ENCODE results near the gene TMED1.

DNA sequence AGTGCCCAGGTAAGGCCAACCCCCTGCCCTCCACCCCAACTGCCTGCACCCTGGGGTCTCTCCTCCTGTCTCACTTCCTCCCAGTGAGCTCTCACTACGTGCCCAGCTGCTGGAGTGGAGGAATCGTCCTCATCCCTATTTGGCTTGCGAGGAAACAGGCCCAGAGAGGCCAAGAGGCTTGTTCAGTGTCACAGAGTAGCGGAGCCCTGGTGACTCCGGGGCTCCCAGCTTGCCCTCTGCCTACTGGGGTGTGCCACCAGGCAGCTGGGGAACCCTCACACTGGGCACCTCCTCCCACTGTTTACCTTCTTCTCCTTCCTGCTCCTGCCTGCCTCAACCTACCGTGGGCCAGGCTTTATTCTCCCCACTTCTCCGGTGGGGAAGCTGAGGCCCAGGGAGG is 5.6 kb downstream of the TMED1 start:
- TF ChIP-seq, protein P1, sequence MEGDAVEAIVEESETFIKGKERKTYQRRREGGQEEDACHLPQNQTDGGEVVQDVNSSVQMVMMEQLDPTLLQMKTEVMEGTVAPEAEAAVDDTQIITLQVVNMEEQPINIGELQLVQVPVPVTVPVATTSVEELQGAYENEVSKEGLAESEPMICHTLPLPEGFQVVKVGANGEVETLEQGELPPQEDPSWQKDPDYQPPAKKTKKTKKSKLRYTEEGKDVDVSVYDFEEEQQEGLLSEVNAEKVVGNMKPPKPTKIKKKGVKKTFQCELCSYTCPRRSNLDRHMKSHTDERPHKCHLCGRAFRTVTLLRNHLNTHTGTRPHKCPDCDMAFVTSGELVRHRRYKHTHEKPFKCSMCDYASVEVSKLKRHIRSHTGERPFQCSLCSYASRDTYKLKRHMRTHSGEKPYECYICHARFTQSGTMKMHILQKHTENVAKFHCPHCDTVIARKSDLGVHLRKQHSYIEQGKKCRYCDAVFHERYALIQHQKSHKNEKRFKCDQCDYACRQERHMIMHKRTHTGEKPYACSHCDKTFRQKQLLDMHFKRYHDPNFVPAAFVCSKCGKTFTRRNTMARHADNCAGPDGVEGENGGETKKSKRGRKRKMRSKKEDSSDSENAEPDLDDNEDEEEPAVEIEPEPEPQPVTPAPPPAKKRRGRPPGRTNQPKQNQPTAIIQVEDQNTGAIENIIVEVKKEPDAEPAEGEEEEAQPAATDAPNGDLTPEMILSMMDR (IDR thresholded peaks at IDR 0.05): no peak
- TF ChIP-seq POLR2A (IDR thresholded peaks at IDR 0.05): no peak
- TF ChIP-seq POLR2AphosphoS5 (IDR thresholded peaks at IDR 0.05): no peak

Measured in breast epithelium (tissue), 3 donors.